ENCODE data around the gene TRNAU1AP.
"Not testable (repeated sequence)": the region's sequence is repeated elsewhere in the genome, so short reads cannot be mapped to it uniquely, and the experiment has no call there.

The TRNAU1AP gene

GRCh38 chr1:28565040-28565439 is 12.2 kb downstream of the TRNAU1AP start:
- Histone ChIP-seq H3K27me3 (ENCODE audit: insufficient read depth, low read depth) (no peaks in the 10 kb centered on the region), H3K9ac (no peak overlapping the region), H3K4me1 (ENCODE audit: low read depth, poor library complexity, severe bottlenecking) (peaks cover 45% of the 10 kb centered on the region), H3K27ac (peak overlapping the region; percentile 34; the same call in 1 of the 2 replicates), H3K79me2 (ENCODE audit: insufficient read depth, low read depth) (no peaks in the 10 kb centered on the region), H3K4me2 (no peak overlapping the region), H3K36me3 (ENCODE audit: insufficient read depth) (peaks cover 5% of the 10 kb centered on the region; the same call in 1 of the 2 replicates), H4K20me1 (ENCODE audit: insufficient read depth) (no peaks in the 10 kb centered on the region), H3K4me3 (IDR thresholded peaks at IDR 0.05; ENCODE audit: insufficient read depth, low read depth, low read length) (no peak overlapping the region), H2AFZ (ENCODE audit: low read depth) (no peak overlapping the region)
- no peak for TF ChIP-seq CTCF (conservative IDR thresholded peaks at IDR 0.05; ENCODE audit: low read depth, low read length)

- Histone ChIP-seq H3K36me3 (ENCODE audit: insufficient read depth) (peaks cover 5% of the 10 kb centered on the region; the same call in 1 of the 2 replicates), H3K27ac (no peak overlapping the region), H4K20me1 (ENCODE audit: insufficient read depth) (no peaks in the 10 kb centered on the region), H3K9ac (no peak overlapping the region), H3K4me1 (ENCODE audit: low read depth, poor library complexity, severe bottlenecking) (peaks cover 43% of the 10 kb centered on the region), H3K4me3 (IDR thresholded peaks at IDR 0.05; ENCODE audit: insufficient read depth, low read depth, low read length) (no peak overlapping the region), H3K27me3 (ENCODE audit: insufficient read depth, low read depth) (no peaks in the 10 kb centered on the region), H3K79me2 (ENCODE audit: insufficient read depth, low read depth) (no peaks in the 10 kb centered on the region), H2AFZ (ENCODE audit: low read depth) (no peak overlapping the region), H3K4me2 (no peak overlapping the region)
- TF ChIP-seq CTCF (conservative IDR thresholded peaks at IDR 0.05; ENCODE audit: low read depth, low read length), result no peak
Observed at GRCh38 chr1:28565726-28566125, 12.8 kb downstream of the TRNAU1AP start.

GRCh38 chr1:28566931-28567330 is 14.0 kb downstream of the TRNAU1AP start:
- no peak overlapping the region for H3K4me3 ChIP-seq (IDR thresholded peaks at IDR 0.05; ENCODE audit: insufficient read depth, low read depth, low read length)
- peaks cover 37% of the 10 kb centered on the region for H3K4me1 ChIP-seq (ENCODE audit: low read depth, poor library complexity, severe bottlenecking)
- H4K20me1 ChIP-seq (ENCODE audit: insufficient read depth), result no peaks in the 10 kb centered on the region
- H3K9ac ChIP-seq, result no peak overlapping the region
- no peak overlapping the region for H3K27ac ChIP-seq
- no peak overlapping the region for H2AFZ ChIP-seq (ENCODE audit: low read depth)
- H3K27me3 ChIP-seq (ENCODE audit: insufficient read depth, low read depth), result no peaks in the 10 kb centered on the region
- no peaks in the 10 kb centered on the region for H3K79me2 ChIP-seq (ENCODE audit: insufficient read depth, low read depth)
- no peak overlapping the region for H3K4me2 ChIP-seq
- TF ChIP-seq CTCF (conservative IDR thresholded peaks at IDR 0.05; ENCODE audit: low read depth, low read length), result no peak
- H3K36me3 ChIP-seq (ENCODE audit: insufficient read depth), result peaks cover 5% of the 10 kb centered on the region; the same call in 1 of the 2 replicates

GRCh38 chr1:28571911-28572310 is 19.0 kb downstream of the TRNAU1AP start:
- TF ChIP-seq CTCF (conservative IDR thresholded peaks at IDR 0.05; ENCODE audit: low read depth, low read length), result no peak
- H3K27ac ChIP-seq, result no peak overlapping the region
- no peaks in the 10 kb centered on the region for H3K36me3 ChIP-seq (ENCODE audit: insufficient read depth)
- no peaks in the 10 kb centered on the region for H4K20me1 ChIP-seq (ENCODE audit: insufficient read depth)
- H3K79me2 ChIP-seq (ENCODE audit: insufficient read depth, low read depth), result no peaks in the 10 kb centered on the region
- peaks cover 3% of the 10 kb centered on the region for H3K4me1 ChIP-seq (ENCODE audit: low read depth, poor library complexity, severe bottlenecking)
- H2AFZ ChIP-seq (ENCODE audit: low read depth), result no peak overlapping the region
- H3K4me3 ChIP-seq (IDR thresholded peaks at IDR 0.05; ENCODE audit: insufficient read depth, low read depth, low read length), result no peak overlapping the region
- no peak overlapping the region for H3K9ac ChIP-seq
- no peak overlapping the region for H3K4me2 ChIP-seq
- no peaks in the 10 kb centered on the region for H3K27me3 ChIP-seq (ENCODE audit: insufficient read depth, low read depth)

DNA sequence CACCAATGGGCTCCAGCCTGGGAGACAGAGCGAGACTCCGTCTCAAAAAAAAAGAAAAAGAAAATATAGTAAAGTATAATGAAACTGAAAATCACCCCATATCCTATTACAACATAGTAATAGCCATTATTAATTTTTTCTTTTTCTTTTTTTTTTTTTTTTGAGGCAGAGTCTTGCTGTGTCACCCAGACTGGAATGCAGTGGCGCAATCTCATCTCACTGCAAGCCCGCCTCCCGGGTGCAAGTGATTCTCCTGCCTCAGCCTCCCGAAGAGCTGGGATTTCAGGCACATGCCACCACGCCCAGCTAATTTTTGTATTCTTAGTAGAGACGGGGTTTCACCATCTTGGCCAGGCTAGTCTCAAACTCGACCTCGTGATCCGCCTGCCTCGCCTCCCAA is 20.0 kb downstream of the TRNAU1AP start:
- H4K20me1 ChIP-seq (ENCODE audit: insufficient read depth); H3K36me3 ChIP-seq (ENCODE audit: insufficient read depth); H3K4me2 ChIP-seq; H3K9ac ChIP-seq; H3K27me3 ChIP-seq (ENCODE audit: insufficient read depth, low read depth); H2AFZ ChIP-seq (ENCODE audit: low read depth); H3K4me3 ChIP-seq (IDR thresholded peaks at IDR 0.05; ENCODE audit: insufficient read depth, low read depth, low read length); H3K27ac ChIP-seq; H3K79me2 ChIP-seq (ENCODE audit: insufficient read depth, low read depth): not testable (repeated sequence)
- H3K4me1 ChIP-seq (ENCODE audit: low read depth, poor library complexity, severe bottlenecking), result peaks cover 12% of the 10 kb centered on the region

Measured in KMS-11 (cell line).